RWPE2 (cell line): Measurements from ENCODE around the gene CARS2.

Experiments
- ATAC-seq: fragments of 200-7000 bp; cut with Tn5 transposase; 3 replicates; pipeline ENCODE4 v1.9.1; 2021; ENCODE audit warnings: low read depth
- DNase-seq: peaks from one replicate; pipeline ENCODE4 v3.0.0-alpha.2; 2020; ENCODE audit warnings: low spot score
- H3K27ac ChIP-seq: fragments of 450-650 bp; 2 replicates; pipeline ENCODE4 v1.5.1; 2017; ENCODE audit warnings: mild to moderate bottlenecking; ENCODE audit not compliant: poor library complexity, severe bottlenecking
- H3K27me3 ChIP-seq: fragments of 250-450 bp; sonication (Bioruptor Pico); 2 replicates; pipeline ENCODE4 v1.5.1; 2021; ENCODE audit warnings: mild to moderate bottlenecking, moderate library complexity; ENCODE audit not compliant: insufficient read depth, poor library complexity, severe bottlenecking
- H3K36me3 ChIP-seq: fragments of 250-450 bp; sonication (Bioruptor Pico); 2 replicates; pipeline ENCODE4 v1.5.1; 2020; ENCODE audit warnings: low read depth, mild to moderate bottlenecking, moderate library complexity
- H3K4me1 ChIP-seq: fragments of 250-450 bp; sonication (Bioruptor Pico); 2 replicates; pipeline ENCODE4 v1.5.1; 2021; ENCODE audit warnings: mild to moderate bottlenecking, moderate library complexity; ENCODE audit not compliant: insufficient read depth, poor library complexity, severe bottlenecking
- H3K4me3 ChIP-seq: fragments of 250-450 bp; sonication (Bioruptor Pico); 2 replicates; pipeline ENCODE4 v1.5.1; 2021; ENCODE audit warnings: mild to moderate bottlenecking, moderate library complexity; ENCODE audit not compliant: severe bottlenecking
- H3K9me3 ChIP-seq: fragments of 250-450 bp; sonication (Bioruptor Pico); 2 replicates; pipeline ENCODE4 v1.5.1; 2021; ENCODE audit warnings: mild to moderate bottlenecking, moderate library complexity; ENCODE audit not compliant: severe bottlenecking
- CTCF ChIP-seq: fragments of 450-650 bp; IDR thresholded peaks from one replicate; pipeline ENCODE4 v1.5.1; 2017; ENCODE audit warnings: mild to moderate bottlenecking, moderate library complexity; ENCODE audit not compliant: poor library complexity, severe bottlenecking

The CARS2 gene, protein sequence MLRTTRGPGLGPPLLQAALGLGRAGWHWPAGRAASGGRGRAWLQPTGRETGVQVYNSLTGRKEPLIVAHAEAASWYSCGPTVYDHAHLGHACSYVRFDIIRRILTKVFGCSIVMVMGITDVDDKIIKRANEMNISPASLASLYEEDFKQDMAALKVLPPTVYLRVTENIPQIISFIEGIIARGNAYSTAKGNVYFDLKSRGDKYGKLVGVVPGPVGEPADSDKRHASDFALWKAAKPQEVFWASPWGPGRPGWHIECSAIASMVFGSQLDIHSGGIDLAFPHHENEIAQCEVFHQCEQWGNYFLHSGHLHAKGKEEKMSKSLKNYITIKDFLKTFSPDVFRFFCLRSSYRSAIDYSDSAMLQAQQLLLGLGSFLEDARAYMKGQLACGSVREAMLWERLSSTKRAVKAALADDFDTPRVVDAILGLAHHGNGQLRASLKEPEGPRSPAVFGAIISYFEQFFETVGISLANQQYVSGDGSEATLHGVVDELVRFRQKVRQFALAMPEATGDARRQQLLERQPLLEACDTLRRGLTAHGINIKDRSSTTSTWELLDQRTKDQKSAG

GRCh38 chr13:110705826-110706569, at the start of gene CARS2:
Gene CARS2, minus strand, starts transcription at chr13:110706116. Its CDS starts 23 bp downstream, at chr13:110706093.
- H3K9me3 ChIP-seq = no peaks in the 10 kb centered on the region
- peak within 1 kb of the TSS; percentile 93 for H3K27ac ChIP-seq
- peaks cover 33% of the 10 kb centered on the region for H3K36me3 ChIP-seq
- peak within 1 kb of the TSS; percentile 80 for H3K4me3 ChIP-seq
- no peaks in the 10 kb centered on the region for H3K27me3 ChIP-seq
- ATAC-seq = peak; percentile 95
- DNase-seq = peak; percentile 97
- peak; percentile 1 for TF ChIP-seq CTCF
- peaks cover 7% of the 10 kb centered on the region for H3K4me1 ChIP-seq

DNA sequence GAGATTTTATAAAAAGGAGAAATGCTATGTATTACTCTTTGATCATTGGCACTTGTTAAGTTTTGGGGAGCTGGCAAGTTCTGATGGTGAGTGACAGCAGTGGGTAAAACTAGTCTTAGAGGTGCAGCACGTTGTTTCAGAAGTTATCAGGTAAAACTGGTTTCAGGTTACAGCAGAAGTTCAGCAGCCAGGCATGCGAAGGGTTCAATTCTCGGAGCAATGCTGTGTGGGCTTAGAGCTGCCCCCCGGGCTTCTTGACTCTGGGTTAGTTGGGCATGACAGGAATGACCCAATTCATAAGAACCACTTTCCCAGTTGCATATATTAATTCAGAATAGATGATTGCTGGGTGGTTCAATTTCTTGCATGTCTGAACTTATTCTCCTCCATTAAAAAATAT, 42.4 kb upstream of the CARS2 start:
- DNase-seq = no peak
- Histone ChIP-seq H3K36me3 (no peaks in the 10 kb centered on the region), H3K27ac (no peak overlapping the region), H3K9me3 (peaks cover 6% of the 10 kb centered on the region), H3K4me1 (no peaks in the 10 kb centered on the region), H3K27me3 (no peaks in the 10 kb centered on the region), H3K4me3 (no peak overlapping the region)
- TF ChIP-seq CTCF = no peak
- ATAC-seq = no peak

DNA sequence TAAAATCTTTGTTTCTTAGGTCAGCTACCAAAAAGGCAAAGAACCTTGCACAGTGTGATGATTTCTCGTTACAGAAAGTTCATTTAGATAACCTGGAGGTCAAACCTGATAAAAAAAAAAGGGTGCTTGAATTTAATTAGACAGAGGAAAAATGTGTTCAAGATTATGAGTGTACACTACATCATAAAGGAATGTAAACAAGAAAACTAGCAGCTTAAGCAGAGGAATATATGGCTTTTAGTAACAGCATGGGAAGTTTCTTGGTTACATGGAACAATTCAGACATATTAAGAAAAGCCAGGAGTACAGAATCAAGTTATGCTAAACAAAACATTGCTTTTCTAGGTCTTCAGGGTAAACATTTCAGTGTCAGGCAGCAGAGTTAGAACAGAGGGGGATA, 40.5 kb upstream of the CARS2 start:
- H3K27ac ChIP-seq = no peak overlapping the region
- H3K4me3 ChIP-seq = no peak overlapping the region
- ATAC-seq (no peak), DNase-seq (no peak)
- no peaks in the 10 kb centered on the region for H3K4me1 ChIP-seq
- peaks cover 10% of the 10 kb centered on the region for H3K9me3 ChIP-seq
- no peaks in the 10 kb centered on the region for H3K36me3 ChIP-seq
- no peaks in the 10 kb centered on the region for H3K27me3 ChIP-seq
- TF ChIP-seq CTCF = no peak

DNA sequence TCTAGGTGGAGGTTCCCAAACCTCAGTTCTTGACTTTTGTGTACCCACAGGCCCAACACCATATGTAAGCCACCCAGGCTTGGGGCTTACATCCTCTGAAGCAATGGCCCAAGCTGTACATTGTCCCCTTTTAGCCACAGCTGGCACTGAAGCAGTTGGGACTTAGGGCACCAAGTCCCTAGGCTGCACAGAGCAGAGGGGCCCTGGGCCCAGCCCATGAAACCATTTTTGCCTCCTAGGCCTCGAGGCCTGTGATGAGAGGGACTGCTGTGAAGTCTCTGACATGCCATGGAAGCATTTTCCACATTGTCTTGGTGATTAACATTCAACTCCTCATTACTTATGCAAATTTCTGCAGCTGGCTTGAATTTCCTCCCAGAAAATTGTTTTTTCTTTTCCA, 37.8 kb upstream of the CARS2 start:
- H3K4me3 ChIP-seq = no peak overlapping the region
- ATAC-seq (no peak), DNase-seq (no peak)
- no peaks in the 10 kb centered on the region for H3K27me3 ChIP-seq
- H3K27ac ChIP-seq = no peak overlapping the region
- TF ChIP-seq CTCF = no peak
- H3K9me3 ChIP-seq = peaks cover 10% of the 10 kb centered on the region
- H3K4me1 ChIP-seq = no peaks in the 10 kb centered on the region
- H3K36me3 ChIP-seq = no peaks in the 10 kb centered on the region
